ENCODE data around the gene ZDHHC17.

GRCh38 chr12:76782526-76782925 lies 18.6 kb downstream of the ZDHHC17 start:
- TF ChIP-seq CTCF (IDR thresholded peaks at IDR 0.05) (no peak), POLR2A (IDR thresholded peaks at IDR 0.05) (no peak), EP300 (IDR thresholded peaks at IDR 0.05) (no peak)

Measured in tibial nerve (tissue), 4 donors.